Memory B cell (primary cell): ENCODE data around the gene EIF4G3.
A peak's percentile ranks its signal among the peaks of the same experiment; 100 is the strongest.
"Not testable (repeated sequence)": the region's sequence is repeated elsewhere in the genome, so short reads cannot be mapped to it uniquely, and the experiment has no call there.

Experiments
- ATAC-seq: fragments of 150-1000 bp; cut with Tn5 transposase; 2 replicates; pipeline ENCODE4 v1.10.0; 2021; ENCODE audit warnings: low read depth, mild to moderate bottlenecking, moderate library complexity
- DNase-seq, 2 donors: peaks; one replicate each; pipeline ENCODE4 v3.0.0; 2022; ENCODE audit warnings: low spot score in 2 of 2
- H3K27ac Mint-ChIP-seq: one replicate; pipeline ENCODE4 v1.8.0; 2022; ENCODE audit warnings: mild to moderate bottlenecking, moderate library complexity, mixed read lengths
- H3K27me3 Mint-ChIP-seq: one replicate; pipeline ENCODE4 v1.8.0; 2022; ENCODE audit warnings: mixed read lengths
- H3K36me3 Mint-ChIP-seq: one replicate; pipeline ENCODE4 v1.8.0; 2022; ENCODE audit warnings: mild to moderate bottlenecking, mixed read lengths
- H3K4me1 Mint-ChIP-seq: one replicate; pipeline ENCODE4 v1.8.0; 2022; ENCODE audit warnings: mixed read lengths
- H3K4me3 Mint-ChIP-seq: one replicate; pipeline ENCODE4 v1.8.0; 2022; ENCODE audit warnings: mild to moderate bottlenecking, moderate library complexity, mixed read lengths
- H3K9me3 Mint-ChIP-seq: one replicate; pipeline ENCODE4 v1.8.0; 2022; ENCODE audit warnings: mixed read lengths

Gene EIF4G3

GRCh38 chr1:20930427-20930826 is 246.3 kb downstream of the EIF4G3 start:
- no peak overlapping the region for H3K27ac Mint-ChIP-seq
- peaks cover 19% of the 10 kb centered on the region for H3K4me1 Mint-ChIP-seq
- peaks cover 13% of the 10 kb centered on the region for H3K36me3 Mint-ChIP-seq
- no peaks in the 10 kb centered on the region for H3K27me3 Mint-ChIP-seq
- peaks cover 1% of the 10 kb centered on the region for H3K9me3 Mint-ChIP-seq
- DNase-seq = no peak
- no peak overlapping the region for H3K4me3 Mint-ChIP-seq
- no peak for ATAC-seq

DNA sequence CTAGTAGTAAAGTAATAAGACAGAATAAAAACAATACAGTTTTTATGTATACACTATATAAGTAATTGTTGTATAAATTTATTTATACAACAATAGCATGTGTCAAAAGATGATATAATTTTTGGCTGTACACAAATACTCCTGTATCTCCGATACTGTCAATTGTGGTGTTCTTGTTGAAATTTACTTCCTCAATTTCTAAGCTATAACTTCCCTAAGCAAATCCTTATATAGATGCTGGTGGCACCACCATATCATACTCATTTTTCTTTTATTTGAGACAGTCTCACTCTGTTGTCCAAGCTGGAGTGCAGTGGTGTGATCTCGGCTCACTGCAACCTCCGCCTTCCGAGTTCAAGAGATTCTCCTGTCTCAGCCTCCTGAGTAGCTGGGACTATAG is 248.6 kb downstream of the EIF4G3 start:
- H3K36me3 Mint-ChIP-seq = peaks cover 13% of the 10 kb centered on the region
- peaks cover 1% of the 10 kb centered on the region for H3K9me3 Mint-ChIP-seq
- DNase-seq (no peak), ATAC-seq (peak; percentile 45)
- no peaks in the 10 kb centered on the region for H3K27me3 Mint-ChIP-seq
- H3K4me1 Mint-ChIP-seq = peaks cover 17% of the 10 kb centered on the region
- no peak overlapping the region for H3K4me3 Mint-ChIP-seq
- H3K27ac Mint-ChIP-seq = no peak overlapping the region

DNA sequence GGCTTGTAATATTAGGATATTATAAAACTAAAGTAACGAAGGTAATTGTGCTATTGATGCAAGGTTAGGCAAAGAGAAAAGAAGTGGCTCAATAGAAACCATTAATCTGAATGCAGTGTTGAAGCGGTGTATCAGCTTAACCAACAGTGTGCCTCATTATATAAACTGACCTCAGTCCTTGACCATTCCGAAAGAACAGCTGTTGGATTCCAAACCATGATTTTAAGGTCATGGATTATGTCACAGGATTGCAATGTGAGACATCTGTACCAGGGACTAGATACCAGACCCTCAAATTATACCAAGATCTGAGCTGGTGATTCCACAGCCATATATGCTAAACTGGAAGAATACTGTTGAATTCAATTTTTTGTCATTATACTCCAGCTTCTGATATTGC is 255.4 kb downstream of the EIF4G3 start:
- H3K9me3 Mint-ChIP-seq = no peaks in the 10 kb centered on the region
- peaks cover 4% of the 10 kb centered on the region for H3K4me1 Mint-ChIP-seq
- H3K4me3 Mint-ChIP-seq = no peak overlapping the region
- no peak overlapping the region for H3K27ac Mint-ChIP-seq
- no peaks in the 10 kb centered on the region for H3K36me3 Mint-ChIP-seq
- no peaks in the 10 kb centered on the region for H3K27me3 Mint-ChIP-seq
- ATAC-seq (no peak), DNase-seq (no peak)

DNA sequence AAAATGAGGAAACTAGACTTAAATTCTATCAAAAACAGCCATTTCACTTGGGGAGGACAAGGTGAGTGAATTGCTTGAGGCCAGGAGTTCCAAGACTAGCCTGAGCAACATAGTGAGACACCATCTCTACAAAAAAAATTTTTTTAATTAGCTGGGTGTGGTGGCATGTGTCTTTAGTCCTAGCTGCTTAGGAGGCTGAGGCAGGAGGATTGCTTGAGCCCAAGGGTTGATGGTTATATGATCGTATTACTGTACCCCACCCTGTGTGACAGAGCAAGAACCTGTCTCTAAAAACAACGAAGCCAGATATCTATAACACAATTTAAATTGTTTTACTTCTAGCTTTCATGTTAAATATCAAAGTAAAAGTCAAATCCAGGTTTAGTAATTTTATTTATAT is 263.5 kb downstream of the EIF4G3 start:
- Mint-ChIP-seq H3K4me1 (no peaks in the 10 kb centered on the region), H3K4me3 (no peak overlapping the region), H3K27me3 (no peaks in the 10 kb centered on the region), H3K36me3 (peaks cover 9% of the 10 kb centered on the region), H3K9me3 (no peaks in the 10 kb centered on the region), H3K27ac (no peak overlapping the region)
- no peak for ATAC-seq
- DNase-seq = no peak

GRCh38 chr1:20907526-20907925 is 269.2 kb downstream of the EIF4G3 start:
- not testable (repeated sequence) for H3K4me3 Mint-ChIP-seq, H3K27me3 Mint-ChIP-seq, H3K9me3 Mint-ChIP-seq, H3K4me1 Mint-ChIP-seq, ATAC-seq, DNase-seq, H3K27ac Mint-ChIP-seq
- peaks cover 14% of the 10 kb centered on the region for H3K36me3 Mint-ChIP-seq

GRCh38 chr1:20903437-20903836 is 273.3 kb downstream of the EIF4G3 start:
- DNase-seq (no peak), ATAC-seq (no peak)
- Mint-ChIP-seq H3K27ac (no peak overlapping the region), H3K27me3 (no peaks in the 10 kb centered on the region), H3K4me1 (peaks cover 4% of the 10 kb centered on the region), H3K4me3 (no peak overlapping the region), H3K9me3 (no peaks in the 10 kb centered on the region), H3K36me3 (peaks cover 18% of the 10 kb centered on the region)

DNA sequence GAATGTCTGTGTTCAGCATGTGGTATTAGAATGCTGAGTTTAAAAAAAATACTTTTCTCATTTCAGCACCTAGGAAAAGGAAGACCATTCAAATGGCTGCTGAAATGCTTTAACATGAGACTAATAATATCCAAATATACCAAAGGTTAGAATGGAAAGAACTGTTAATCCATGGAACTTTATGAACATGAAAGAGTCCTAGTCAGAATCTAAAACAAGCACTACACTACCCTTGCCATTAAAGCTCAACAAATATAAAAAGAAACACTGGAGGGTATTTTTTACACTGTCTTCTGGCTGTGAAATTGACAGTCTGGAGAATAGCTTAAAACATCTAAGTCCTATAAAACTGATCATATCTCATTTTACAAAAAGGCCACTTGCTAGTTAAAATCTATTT is 276.6 kb downstream of the EIF4G3 start:
- DNase-seq (no peak), ATAC-seq (no peak)
- Mint-ChIP-seq H3K27ac (no peak overlapping the region), H3K9me3 (no peaks in the 10 kb centered on the region), H3K4me1 (no peaks in the 10 kb centered on the region), H3K27me3 (no peaks in the 10 kb centered on the region), H3K36me3 (peaks cover 13% of the 10 kb centered on the region), H3K4me3 (no peak overlapping the region)

DNA sequence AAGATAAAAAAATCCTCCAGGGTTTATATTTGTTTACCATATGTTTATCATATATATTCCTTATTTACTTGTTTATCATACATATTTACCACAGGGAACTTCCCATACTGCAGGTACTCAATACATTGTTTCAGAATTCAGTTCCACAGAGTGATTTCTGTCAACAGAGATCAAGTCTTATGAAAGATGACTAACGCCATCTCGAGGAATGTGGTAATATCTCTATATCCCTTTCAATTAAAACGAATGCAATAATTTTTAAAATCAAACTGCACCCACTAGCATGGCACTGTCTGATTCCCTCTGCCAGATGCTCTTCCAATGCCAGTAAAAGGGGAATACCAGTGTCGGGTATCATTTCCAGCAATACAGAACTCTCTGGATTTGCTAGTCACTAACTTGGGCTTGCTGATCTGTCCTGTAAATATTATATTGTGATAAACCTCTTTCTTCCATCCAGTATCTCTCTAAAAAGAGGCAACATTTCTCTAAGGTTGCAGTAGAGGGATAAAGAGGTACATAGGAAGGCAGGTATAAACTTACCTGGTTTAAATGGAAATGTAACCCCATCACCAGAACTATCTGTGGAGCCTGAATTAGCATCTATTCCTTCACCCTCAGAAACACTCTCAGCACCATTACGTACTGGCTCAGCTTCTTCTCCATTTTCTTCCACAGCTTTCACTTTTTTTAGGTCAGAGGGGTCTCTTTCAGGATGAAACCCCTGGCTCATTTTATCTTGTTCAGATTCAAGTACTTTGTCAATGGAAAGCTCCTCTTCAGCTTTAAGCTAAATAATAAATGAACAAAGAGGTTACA is 277.3 kb downstream of the EIF4G3 start:
- H3K36me3 Mint-ChIP-seq = peaks cover 12% of the 10 kb centered on the region
- DNase-seq = no peak
- no peak for ATAC-seq
- H3K27me3 Mint-ChIP-seq = no peaks in the 10 kb centered on the region
- H3K9me3 Mint-ChIP-seq = no peaks in the 10 kb centered on the region
- peak overlapping the region; percentile 31 for H3K27ac Mint-ChIP-seq
- H3K4me1 Mint-ChIP-seq = no peaks in the 10 kb centered on the region
- no peak overlapping the region for H3K4me3 Mint-ChIP-seq

GRCh38 chr1:20896826-20897225 is 279.9 kb downstream of the EIF4G3 start:
- Mint-ChIP-seq H3K9me3 (no peaks in the 10 kb centered on the region), H3K36me3 (peaks cover 19% of the 10 kb centered on the region), H3K27ac (no peak overlapping the region), H3K27me3 (no peaks in the 10 kb centered on the region), H3K4me3 (no peak overlapping the region), H3K4me1 (no peaks in the 10 kb centered on the region)
- ATAC-seq (no peak), DNase-seq (no peak)

DNA sequence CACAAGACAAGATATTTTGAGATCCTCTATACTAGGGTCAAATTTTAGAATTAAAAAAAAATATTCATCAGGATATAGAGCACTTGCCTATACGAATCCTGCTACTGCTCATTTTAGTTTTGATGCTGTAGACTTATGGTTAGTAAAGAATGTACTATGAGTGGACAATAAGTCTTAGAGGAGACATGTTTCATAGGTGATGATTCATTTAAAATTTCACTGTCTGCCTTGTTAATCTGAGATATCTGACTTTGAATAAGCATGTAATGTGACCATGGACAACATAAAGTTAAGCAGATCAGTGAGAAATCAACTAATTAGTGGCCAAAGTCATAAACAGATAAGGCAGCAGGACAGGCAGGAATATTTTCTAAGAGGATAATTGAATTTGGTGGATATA is 282.8 kb downstream of the EIF4G3 start:
- Mint-ChIP-seq H3K36me3 (peaks cover 12% of the 10 kb centered on the region), H3K27ac (no peak overlapping the region), H3K4me1 (no peaks in the 10 kb centered on the region), H3K9me3 (no peaks in the 10 kb centered on the region), H3K27me3 (no peaks in the 10 kb centered on the region), H3K4me3 (no peak overlapping the region)
- ATAC-seq (no peak), DNase-seq (no peak)

- Mint-ChIP-seq H3K27ac (no peak overlapping the region), H3K9me3 (no peaks in the 10 kb centered on the region), H3K4me3 (no peak overlapping the region), H3K36me3 (peaks cover 14% of the 10 kb centered on the region), H3K4me1 (no peaks in the 10 kb centered on the region), H3K27me3 (no peaks in the 10 kb centered on the region)
- ATAC-seq (no peak), DNase-seq (no peak)
Observed at GRCh38 chr1:20891091-20891490, 285.6 kb downstream of the EIF4G3 start.

GRCh38 chr1:20887246-20887645 is 289.5 kb downstream of the EIF4G3 start:
- Mint-ChIP-seq H3K4me3 (no peak overlapping the region), H3K4me1 (no peaks in the 10 kb centered on the region), H3K27me3 (no peaks in the 10 kb centered on the region), H3K36me3 (peaks cover 16% of the 10 kb centered on the region), H3K9me3 (no peaks in the 10 kb centered on the region), H3K27ac (no peak overlapping the region)
- ATAC-seq (no peak), DNase-seq (no peak)

DNA sequence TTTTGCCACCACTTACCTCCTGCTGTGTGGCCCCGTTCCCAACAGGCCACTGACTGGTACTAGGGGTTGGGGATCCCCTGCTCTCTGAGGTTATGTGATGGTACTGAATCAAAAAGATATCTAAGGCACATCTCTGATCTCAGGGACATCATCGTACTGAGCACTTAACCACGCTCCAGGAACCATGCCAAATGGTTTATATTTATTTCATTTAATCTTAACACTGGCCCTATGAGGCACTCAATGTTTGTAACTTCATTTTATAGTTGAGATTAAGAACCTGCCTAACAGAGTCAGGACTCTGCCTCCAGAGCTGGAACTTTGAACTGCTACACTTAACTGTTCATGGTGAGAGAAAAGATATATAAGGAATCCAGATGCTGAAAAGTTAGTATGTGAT is 291.6 kb downstream of the EIF4G3 start:
- DNase-seq (no peak), ATAC-seq (no peak)
- Mint-ChIP-seq H3K9me3 (no peaks in the 10 kb centered on the region), H3K4me3 (no peak overlapping the region), H3K4me1 (no peaks in the 10 kb centered on the region), H3K27me3 (no peaks in the 10 kb centered on the region), H3K27ac (no peak overlapping the region), H3K36me3 (peaks cover 19% of the 10 kb centered on the region)

DNA sequence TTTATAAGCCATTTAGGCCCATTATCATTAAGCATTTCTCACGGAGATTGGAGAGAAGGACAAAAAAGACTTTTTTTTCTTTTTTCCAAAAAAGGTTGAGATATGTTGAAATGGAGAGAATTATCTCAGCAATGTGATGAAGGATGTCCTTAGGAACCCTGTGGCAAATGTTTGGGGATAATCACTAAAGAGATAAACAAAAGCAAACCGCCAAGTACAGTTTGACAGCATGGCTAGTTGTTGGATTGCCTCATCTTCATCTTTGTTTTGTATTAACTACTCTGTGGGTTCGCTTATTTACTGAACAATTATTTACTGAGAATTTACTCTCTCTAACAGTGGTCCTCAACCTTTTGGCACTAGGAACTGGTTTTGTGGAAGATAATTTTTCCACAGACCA is 292.2 kb downstream of the EIF4G3 start:
- DNase-seq (no peak), ATAC-seq (no peak)
- peaks cover 22% of the 10 kb centered on the region for H3K36me3 Mint-ChIP-seq
- no peaks in the 10 kb centered on the region for H3K4me1 Mint-ChIP-seq
- H3K27ac Mint-ChIP-seq = no peak overlapping the region
- H3K9me3 Mint-ChIP-seq = no peaks in the 10 kb centered on the region
- no peaks in the 10 kb centered on the region for H3K27me3 Mint-ChIP-seq
- no peak overlapping the region for H3K4me3 Mint-ChIP-seq

GRCh38 chr1:20883766-20884165 is 292.9 kb downstream of the EIF4G3 start:
- no peak overlapping the region for H3K27ac Mint-ChIP-seq
- H3K4me1 Mint-ChIP-seq = no peaks in the 10 kb centered on the region
- DNase-seq (no peak), ATAC-seq (no peak)
- H3K36me3 Mint-ChIP-seq = peaks cover 25% of the 10 kb centered on the region
- no peaks in the 10 kb centered on the region for H3K9me3 Mint-ChIP-seq
- H3K4me3 Mint-ChIP-seq = no peak overlapping the region
- H3K27me3 Mint-ChIP-seq = no peaks in the 10 kb centered on the region
